HepG2 (cell line): ENCODE results near the gene STX10. TPM values are rescaled to one million over a fixed set of nuclear protein-coding genes. Genes with fewer than 3 reads are reported as not detected.

Experiments used
- AKAP8 ChIP-seq: sonication (generic); formaldehyde crosslinking; IDR thresholded peaks from 2 replicates; pipeline ENCODE4 v1.5.1; 2020; ENCODE audit warnings: mild to moderate bottlenecking, missing genetic modification reagents
- CBX2 ChIP-seq, 2 experiments: fragments of 200-600 bp in 1 of 2; sonication (generic); formaldehyde crosslinking in 1 of 2; IDR thresholded peaks; 2 replicates each; pipeline versions ENCODE4 v1.7.0 to v1.8.1; 2018 to 2022; ENCODE audit warnings: low read depth in 2 of 2, low read length in 1 of 2, mild to moderate bottlenecking in 1 of 2, missing genetic modification reagents in 1 of 2
- GRHL1 ChIP-seq: sonication (generic); formaldehyde crosslinking; conservative IDR thresholded peaks from 2 replicates; pipeline ENCODE4 v1.8.0; 2022; ENCODE audit warnings: missing genetic modification reagents
- HIVEP1 ChIP-seq: sonication (generic); formaldehyde crosslinking; IDR thresholded peaks from 2 replicates; pipeline ENCODE4 v1.4.0; 2020; ENCODE audit warnings: mild to moderate bottlenecking, missing genetic modification reagents
- IKZF4 ChIP-seq: sonication (generic); formaldehyde crosslinking; IDR thresholded peaks from 2 replicates; pipeline ENCODE4 v1.5.1; 2020; ENCODE audit warnings: borderline replicate concordance, mild to moderate bottlenecking, low read depth, missing genetic modification reagents; ENCODE audit errors: not compliant biosample characterization
- KDM3A ChIP-seq: IDR thresholded peaks from 2 replicates; pipeline ENCODE4 v1.6.1; 2018; ENCODE audit warnings: low read depth, missing compliant biosample characterization
- MIER3 ChIP-seq: IDR thresholded peaks from 2 replicates; pipeline ENCODE4 v1.6.1; 2016; ENCODE audit warnings: missing compliant biosample characterization, borderline replicate concordance
- MTF1 ChIP-seq: sonication (generic); formaldehyde crosslinking; IDR thresholded peaks from 2 replicates; pipeline ENCODE4 v1.5.0; 2020; ENCODE audit warnings: missing genetic modification reagents
- SALL2 ChIP-seq: sonication (generic); formaldehyde crosslinking; IDR thresholded peaks from 2 replicates; pipeline ENCODE4 v1.8.1; 2023; ENCODE audit warnings: mild to moderate bottlenecking, missing genetic modification reagents, inconsistent platforms
- SMARCE1 ChIP-seq: fragments of 450-650 bp; IDR thresholded peaks from 2 replicates; pipeline ENCODE4 v1.6.1; 2017; ENCODE audit warnings: borderline replicate concordance
- SOX6 ChIP-seq, 2 experiments: fragments of 450-650 bp in 1 of 2; sonication (generic) in 1 of 2; formaldehyde crosslinking in 1 of 2; IDR thresholded peaks; 2 replicates each; pipeline versions ENCODE4 v1.4.0 to v1.6.1; 2017 to 2020; ENCODE audit warnings: antibody characterized with exemption in 1 of 2, mild to moderate bottlenecking in 1 of 2, missing genetic modification reagents in 1 of 2
- SP4 ChIP-seq: sonication (generic); formaldehyde crosslinking; IDR thresholded peaks from 2 replicates; pipeline ENCODE4 v1.8.1; 2023; ENCODE audit warnings: mild to moderate bottlenecking, missing genetic modification reagents
- ZNF33A ChIP-seq: sonication (generic); formaldehyde crosslinking; IDR thresholded peaks from 2 replicates; pipeline ENCODE4 v1.5.1; 2020; ENCODE audit warnings: missing genetic modification reagents, mild to moderate bottlenecking, moderate library complexity, borderline replicate concordance
- ZNF414 ChIP-seq: sonication (generic); formaldehyde crosslinking; IDR thresholded peaks from 2 replicates; pipeline ENCODE4 v1.5.0; 2020; ENCODE audit warnings: missing genetic modification reagents
- ZNF564 ChIP-seq: sonication (generic); formaldehyde crosslinking; IDR thresholded peaks from 2 replicates; pipeline ENCODE4 v1.8.1; 2023; ENCODE audit warnings: mild to moderate bottlenecking, missing genetic modification reagents
- ZNF644 ChIP-seq: IDR thresholded peaks from 2 replicates; pipeline ENCODE4 v1.6.1; 2016; ENCODE audit warnings: low read depth
- ZNF761 ChIP-seq: sonication (generic); formaldehyde crosslinking; conservative IDR thresholded peaks from 2 replicates; pipeline ENCODE4 v1.4.0; 2020; ENCODE audit warnings: mild to moderate bottlenecking, missing genetic modification reagents
- polyA plus RNA-seq, 8 experiments: library from polyadenylated mRNA; depleted of rRNA in 3 of 8; stranded (reverse) in 7 of 8; unstranded in 1 of 8; fragments of >200 nt; fragmentation: Illumina TruSeq in 4 of 8; extraction: Trizol in 4 of 8; gene quantifications; 2 replicates each; pipeline versions ENCODE4 v1.2.1 to v1.2.3, GENCODE V29; 2011 to 2016; ENCODE audit warnings: low read depth in 4 of 8, missing spikeins in 1 of 8, mixed read lengths in 1 of 8; ENCODE audit not compliant: insufficient read depth in 1 of 8
- total RNA-seq, 5 experiments: library from RNA; depleted of rRNA; stranded (reverse); fragments of >200 nt; fragmentation: Illumina TruSeq; extraction: Trizol; gene quantifications; 2 replicates each; pipeline ENCODE4 v1.2.3, GENCODE V29; 2016; ENCODE audit warnings: low read depth in 1 of 5
- TF ChIP-seq, protein P1 (sequence below): sonication (generic); formaldehyde crosslinking; IDR thresholded peaks from 2 replicates; pipeline ENCODE4 v1.8.0; 2022; ENCODE audit warnings: mild to moderate bottlenecking, missing genetic modification reagents, moderate library complexity
- TF ChIP-seq, protein P2 (sequence below): sonication (generic); formaldehyde crosslinking; IDR thresholded peaks from 2 replicates; pipeline ENCODE4 v1.4.0; 2020; ENCODE audit warnings: missing genetic modification reagents; ENCODE audit errors: not compliant biosample characterization
- TF ChIP-seq, protein P3 (sequence below): sonication (generic); formaldehyde crosslinking; IDR thresholded peaks from 2 replicates; pipeline ENCODE4 v1.4.0; 2020; ENCODE audit warnings: missing genetic modification reagents
- TF ChIP-seq, protein P4 (sequence below): IDR thresholded peaks from 2 replicates; pipeline ENCODE4 v1.6.1; 2012; ENCODE audit warnings: low read depth, low read length, improper control_type of control experiment

The STX10 gene
- total and polyA plus RNA-seq, 2 of the 13 experiments (the other 11 are each of a cell fraction or from before 2014, with no cell fraction given): 47.9 to 66.4 TPM

DNA sequence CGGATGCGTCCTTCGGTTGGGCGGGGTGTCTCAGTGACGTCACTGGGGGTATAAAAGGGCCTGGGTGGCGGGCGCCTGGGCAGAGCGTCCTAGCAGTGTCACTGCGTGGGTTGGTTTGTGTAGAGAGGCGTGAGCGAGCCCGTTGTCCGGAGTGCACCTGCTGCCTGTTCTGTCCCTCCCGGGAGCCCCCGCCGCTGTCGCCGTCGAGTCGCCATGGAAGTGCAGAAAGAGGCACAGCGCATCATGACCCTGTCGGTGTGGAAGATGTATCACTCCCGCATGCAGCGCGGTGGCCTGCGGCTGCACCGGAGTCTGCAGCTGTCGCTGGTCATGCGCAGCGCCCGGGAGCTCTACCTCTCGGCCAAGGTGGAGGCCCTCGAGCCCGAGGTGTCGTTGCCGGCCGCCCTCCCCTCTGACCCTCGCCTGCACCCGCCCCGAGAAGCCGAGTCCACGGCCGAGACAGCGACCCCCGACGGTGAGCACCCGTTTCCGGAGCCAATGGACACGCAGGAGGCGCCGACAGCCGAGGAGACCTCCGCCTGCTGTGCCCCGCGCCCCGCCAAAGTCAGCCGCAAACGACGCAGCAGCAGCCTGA, 2.9 kb upstream of the STX10 start (continued):
- TF ChIP-seq, protein P1, sequence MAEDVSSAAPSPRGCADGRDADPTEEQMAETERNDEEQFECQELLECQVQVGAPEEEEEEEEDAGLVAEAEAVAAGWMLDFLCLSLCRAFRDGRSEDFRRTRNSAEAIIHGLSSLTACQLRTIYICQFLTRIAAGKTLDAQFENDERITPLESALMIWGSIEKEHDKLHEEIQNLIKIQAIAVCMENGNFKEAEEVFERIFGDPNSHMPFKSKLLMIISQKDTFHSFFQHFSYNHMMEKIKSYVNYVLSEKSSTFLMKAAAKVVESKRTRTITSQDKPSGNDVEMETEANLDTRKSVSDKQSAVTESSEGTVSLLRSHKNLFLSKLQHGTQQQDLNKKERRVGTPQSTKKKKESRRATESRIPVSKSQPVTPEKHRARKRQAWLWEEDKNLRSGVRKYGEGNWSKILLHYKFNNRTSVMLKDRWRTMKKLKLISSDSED (CRISPR knock-in tag): no peak
- TF ChIP-seq KDM3A (CRISPR knock-in tag) (0 out of 2 replicates have a peak, but pooled peaks have one; percentile 19), MTF1 (CRISPR knock-in tag) (no peak), SMARCE1 (no peak), ZNF564 (CRISPR knock-in tag) (no peak), IKZF4 (CRISPR knock-in tag) (no peak), AKAP8 (CRISPR knock-in tag) (peak; percentile 94), ZNF644 (CRISPR knock-in tag) (no peak), ZNF33A (CRISPR knock-in tag) (no peak), SALL2 (CRISPR knock-in tag) (peak; percentile 46; the same call in 1 of the 2 replicates), ZNF761 (no peak), CBX2 (IDR thresholded peaks at IDR 0.05; ENCODE audit: low read depth, low read length) (no peak), CBX2 (CRISPR knock-in tag; IDR thresholded peaks at IDR 0.05; ENCODE audit: low read depth) (no peak), ZNF414 (CRISPR knock-in tag) (0 out of 2 replicates have a peak, but pooled peaks have one; percentile 34), HIVEP1 (CRISPR knock-in tag) (peak; percentile 65; the same call in 1 of the 2 replicates), SOX6 (IDR thresholded peaks at IDR 0.05) (no peak), SOX6 (CRISPR knock-in tag; IDR thresholded peaks at IDR 0.05) (peak; percentile 36; the same call in 1 of the 2 replicates), MIER3 (CRISPR knock-in tag) (peak; percentile 24; the same call in 1 of the 2 replicates), SP4 (peak; percentile 48; the same call in 1 of the 2 replicates), GRHL1 (CRISPR knock-in tag) (no peak)
- TF ChIP-seq, protein P2, sequence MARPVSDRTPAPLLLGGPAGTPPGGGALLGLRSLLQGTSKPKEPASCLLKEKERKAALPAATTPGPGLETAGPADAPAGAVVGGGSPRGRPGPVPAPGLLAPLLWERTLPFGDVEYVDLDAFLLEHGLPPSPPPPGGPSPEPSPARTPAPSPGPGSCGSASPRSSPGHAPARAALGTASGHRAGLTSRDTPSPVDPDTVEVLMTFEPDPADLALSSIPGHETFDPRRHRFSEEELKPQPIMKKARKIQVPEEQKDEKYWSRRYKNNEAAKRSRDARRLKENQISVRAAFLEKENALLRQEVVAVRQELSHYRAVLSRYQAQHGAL: peak; percentile 92
- TF ChIP-seq, protein P3, sequence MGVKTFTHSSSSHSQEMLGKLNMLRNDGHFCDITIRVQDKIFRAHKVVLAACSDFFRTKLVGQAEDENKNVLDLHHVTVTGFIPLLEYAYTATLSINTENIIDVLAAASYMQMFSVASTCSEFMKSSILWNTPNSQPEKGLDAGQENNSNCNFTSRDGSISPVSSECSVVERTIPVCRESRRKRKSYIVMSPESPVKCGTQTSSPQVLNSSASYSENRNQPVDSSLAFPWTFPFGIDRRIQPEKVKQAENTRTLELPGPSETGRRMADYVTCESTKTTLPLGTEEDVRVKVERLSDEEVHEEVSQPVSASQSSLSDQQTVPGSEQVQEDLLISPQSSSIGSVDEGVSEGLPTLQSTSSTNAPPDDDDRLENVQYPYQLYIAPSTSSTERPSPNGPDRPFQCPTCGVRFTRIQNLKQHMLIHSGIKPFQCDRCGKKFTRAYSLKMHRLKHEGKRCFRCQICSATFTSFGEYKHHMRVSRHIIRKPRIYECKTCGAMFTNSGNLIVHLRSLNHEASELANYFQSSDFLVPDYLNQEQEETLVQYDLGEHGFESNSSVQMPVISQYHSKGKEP (CRISPR knock-in tag): no peak
- TF ChIP-seq, protein P4, sequence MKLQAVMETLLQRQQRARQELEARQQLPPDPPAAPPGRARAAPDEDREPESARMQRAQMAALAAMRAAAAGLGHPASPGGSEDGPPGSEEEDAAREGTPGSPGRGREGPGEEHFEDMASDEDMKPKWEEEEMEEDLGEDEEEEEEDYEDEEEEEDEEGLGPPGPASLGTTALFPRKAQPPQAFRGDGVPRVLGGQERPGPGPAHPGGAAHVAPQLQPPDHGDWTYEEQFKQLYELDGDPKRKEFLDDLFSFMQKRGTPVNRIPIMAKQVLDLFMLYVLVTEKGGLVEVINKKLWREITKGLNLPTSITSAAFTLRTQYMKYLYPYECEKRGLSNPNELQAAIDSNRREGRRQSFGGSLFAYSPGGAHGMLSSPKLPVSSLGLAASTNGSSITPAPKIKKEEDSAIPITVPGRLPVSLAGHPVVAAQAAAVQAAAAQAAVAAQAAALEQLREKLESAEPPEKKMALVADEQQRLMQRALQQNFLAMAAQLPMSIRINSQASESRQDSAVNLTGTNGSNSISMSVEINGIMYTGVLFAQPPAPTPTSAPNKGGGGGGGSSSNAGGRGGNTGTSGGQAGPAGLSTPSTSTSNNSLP: no peak
